Liver (tissue), 9 donors: ENCODE data around the gene TMUB1. TPM values are rescaled to one million over a fixed set of nuclear protein-coding genes. Genes with fewer than 3 reads are reported as not detected.

Experiments
- DNase-seq: peaks from one replicate; pipeline ENCODE4 v3.0.0-alpha.2; 2017; ENCODE audit warnings: low spot score
- H3K27ac ChIP-seq, 2 donors: one replicate each; pipeline ENCODE4 v1.7.0; 2013; ENCODE audit warnings: inconsistent platforms in 2 of 2, low read length in 2 of 2, control low read depth in 1 of 2, low read depth in 1 of 2, mild to moderate bottlenecking in 1 of 2
- H3K27me3 ChIP-seq, 4 donors: one replicate each; pipeline versions ENCODE4 v1.6.1 to v1.7.0; 2013; ENCODE audit warnings: low read length in 3 of 4, inconsistent platforms in 1 of 4, mild to moderate bottlenecking in 1 of 4, moderate library complexity in 1 of 4; ENCODE audit not compliant: control insufficient read depth in 4 of 4, insufficient read depth in 4 of 4
- H3K36me3 ChIP-seq, 4 donors: one replicate each; pipeline versions ENCODE4 v1.6.1 to v1.7.0; 2013; ENCODE audit warnings: low read length in 3 of 4, mild to moderate bottlenecking in 3 of 4, low read depth in 1 of 4, moderate library complexity in 1 of 4; ENCODE audit not compliant: control insufficient read depth in 4 of 4, insufficient read depth in 3 of 4
- H3K4me1 ChIP-seq, 4 donors: one replicate each; pipeline versions ENCODE4 v1.6.1 to v1.7.0; 2013; ENCODE audit warnings: low read length in 3 of 4, mild to moderate bottlenecking in 3 of 4, moderate library complexity in 1 of 4; ENCODE audit not compliant: control insufficient read depth in 4 of 4, insufficient read depth in 4 of 4
- H3K4me3 ChIP-seq, 3 donors: one replicate each; pipeline versions ENCODE4 v1.6.1 to v1.7.0; 2013; ENCODE audit warnings: low read length in 3 of 3, control low read depth in 1 of 3, low read depth in 1 of 3, mild to moderate bottlenecking in 1 of 3
- H3K9ac ChIP-seq, 2 donors: one replicate each; pipeline ENCODE4 v1.7.0; 2013; ENCODE audit warnings: low read length in 2 of 2, mild to moderate bottlenecking in 2 of 2, moderate library complexity in 2 of 2, control low read depth in 1 of 2, low read depth in 1 of 2
- H3K9me3 ChIP-seq, 4 donors: one replicate each; pipeline versions ENCODE4 v1.6.1 to v1.7.0; 2013; ENCODE audit warnings: low read length in 3 of 4; ENCODE audit not compliant: control insufficient read depth in 4 of 4
- EGR1 ChIP-seq, 2 donors: IDR thresholded peaks; 2 replicates each; pipeline ENCODE4 v1.6.1; 2016 to 2018; ENCODE audit warnings: antibody characterized with exemption in 2 of 2, low read depth in 2 of 2
- FOXA1 ChIP-seq: IDR thresholded peaks from 2 replicates; pipeline ENCODE4 v1.6.1; 2016; ENCODE audit warnings: antibody characterized with exemption
- GABPA ChIP-seq, 2 donors: IDR thresholded peaks in 1 of 2; conservative IDR thresholded peaks in 1 of 2; 2 replicates each; pipeline ENCODE4 v1.6.1; 2016; ENCODE audit warnings: antibody characterized with exemption in 2 of 2, mild to moderate bottlenecking in 1 of 2, moderate library complexity in 1 of 2
- HNF4A ChIP-seq, 2 donors: conservative IDR thresholded peaks; 2 replicates each; pipeline ENCODE4 v1.6.1; 2016; ENCODE audit warnings: antibody characterized with exemption in 2 of 2, mild to moderate bottlenecking in 2 of 2
- HNF4G ChIP-seq: IDR thresholded peaks from 2 replicates; pipeline ENCODE4 v1.6.1; 2016; ENCODE audit warnings: antibody characterized with exemption
- JUND ChIP-seq, 2 donors: IDR thresholded peaks; 2 replicates each; pipeline ENCODE4 v1.6.1; 2016; ENCODE audit warnings: antibody characterized with exemption in 2 of 2
- NR2F2 ChIP-seq: IDR thresholded peaks from 2 replicates; pipeline ENCODE4 v1.6.1; 2016; ENCODE audit warnings: antibody characterized with exemption
- RAD21 ChIP-seq, 2 donors: IDR thresholded peaks; 2 replicates each; pipeline ENCODE4 v1.6.1; 2016; ENCODE audit warnings: antibody characterized with exemption in 2 of 2, mild to moderate bottlenecking in 2 of 2
- RXRA ChIP-seq, 2 donors: IDR thresholded peaks; 2 replicates each; pipeline ENCODE4 v1.6.1; 2017 to 2018; ENCODE audit warnings: antibody characterized with exemption in 2 of 2, mild to moderate bottlenecking in 1 of 2
- SP1 ChIP-seq: IDR thresholded peaks from 2 replicates; pipeline ENCODE4 v1.6.1; 2018; ENCODE audit warnings: antibody characterized with exemption, mild to moderate bottlenecking
- TAF1 ChIP-seq: conservative IDR thresholded peaks from 2 replicates; pipeline ENCODE4 v1.6.1; 2016; ENCODE audit warnings: antibody characterized with exemption, mild to moderate bottlenecking
- YY1 ChIP-seq: IDR thresholded peaks from 2 replicates; pipeline ENCODE4 v1.6.1; 2016; ENCODE audit warnings: antibody characterized with exemption, mild to moderate bottlenecking
- WGBS: extraction: QIAGEN DNeasy Blood & Tissue Kit; methylation state at CpG from one replicate; pipeline ENCODE4 v1.1.7; 2013; 5-methylcytosine and 5-hydroxymethylcytosine counted together
- polyA plus RNA-seq, 2 donors: library from polyadenylated mRNA; stranded (reverse) in 1 of 2; unstranded in 1 of 2; fragments of 200-250 nt in 1 of 2; fragments of >200 nt in 1 of 2; fragmentation: Nextera tagmentation in 1 of 2; extraction: Ambion mirVana in 1 of 2; gene quantifications; one replicate each; pipeline versions ENCODE4 v1.2.1 to v1.2.3, GENCODE V29; 2013 to 2015
- total RNA-seq, 2 donors: library from RNA; depleted of rRNA; stranded (reverse); fragments of >200 nt; gene quantifications; one replicate each; pipeline ENCODE4 v1.2.3, GENCODE V29; 2014
- TF ChIP-seq, protein P1 (sequence below): IDR thresholded peaks from 2 replicates; pipeline ENCODE4 v1.6.1; 2016; ENCODE audit warnings: antibody characterized with exemption
- TF ChIP-seq, protein P2 (sequence below): IDR thresholded peaks from 2 replicates; pipeline ENCODE4 v1.6.1; 2016; ENCODE audit warnings: antibody characterized with exemption
- TF ChIP-seq, protein P3 (sequence below): IDR thresholded peaks from 2 replicates; pipeline ENCODE4 v1.6.1; 2016; ENCODE audit warnings: antibody characterized with exemption, mild to moderate bottlenecking
- TF ChIP-seq, protein P4 (sequence below): fragments of 150-350 bp; IDR thresholded peaks from 2 replicates; pipeline ENCODE4 v1.5.1; 2017; ENCODE audit warnings: improper control_type of control experiment, low read depth, low read length; ENCODE audit not compliant: missing input control
- TF ChIP-seq, protein P5 (sequence below): IDR thresholded peaks from 2 replicates; pipeline ENCODE4 v1.6.1; 2016; ENCODE audit warnings: antibody characterized with exemption
- donor health status: healthy.
- donor health status: healthy.
- donor health status: healthy.
- donor health status: healthy.
- donor health status: healthy.

Gene TMUB1
- total and polyA plus RNA-seq, 4 donors: 15.1 to 51.7 (median 30.5) TPM

DNA sequence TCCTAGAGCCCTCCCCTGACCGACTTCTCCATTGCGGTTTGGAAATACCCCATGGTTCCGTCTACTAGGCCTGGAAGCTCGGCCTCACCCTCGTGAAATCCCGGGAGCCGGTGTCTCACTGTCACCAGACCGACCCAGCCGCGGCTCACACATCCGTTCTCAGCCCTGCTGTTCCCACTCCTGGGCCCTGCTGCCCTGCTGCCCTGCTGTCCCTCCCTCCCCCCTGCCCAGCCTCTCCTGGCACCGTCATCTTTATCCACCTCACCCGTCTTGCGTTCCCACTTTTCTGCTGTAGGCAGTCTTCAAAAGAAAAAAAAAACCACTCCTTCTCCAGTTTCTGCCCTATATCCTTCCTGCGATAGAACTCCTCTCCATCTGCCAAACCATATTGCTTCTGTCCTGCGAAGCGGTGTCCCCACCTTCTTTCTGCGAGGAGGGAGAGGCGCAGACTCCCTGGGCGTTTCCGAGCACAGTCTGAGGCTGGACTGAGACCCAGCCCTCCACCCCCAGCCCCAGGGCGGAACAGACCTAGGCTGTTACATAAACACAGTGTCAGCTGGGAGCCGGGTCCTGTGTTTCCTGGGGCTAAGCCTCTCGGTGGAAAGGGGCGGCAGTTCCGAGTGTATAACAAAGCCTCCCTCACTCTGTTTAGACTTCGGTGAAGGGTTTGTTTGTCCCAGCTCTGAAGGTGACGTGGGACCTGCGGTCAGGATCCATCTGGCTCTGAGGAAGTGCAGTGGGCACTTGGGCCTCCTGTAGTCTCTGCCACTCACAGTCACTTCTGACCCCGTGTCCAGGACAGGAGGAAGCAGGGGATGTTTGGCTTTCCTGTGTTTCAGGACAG, 5.8 kb upstream of the TMUB1 start:
- H3K27ac ChIP-seq: peak overlapping the region; percentile 81 to 93
- H3K9ac ChIP-seq: peak overlapping the region in 1 of 2 donors; percentile 23
- peak overlapping the region in 1 of 3 donors; percentile 75 for H3K4me3 ChIP-seq
- no peak for DNase-seq
- WGBS: 29% methylated on average over 30 of the region's 30 CpGs
- TF ChIP-seq NR2F2 (peak; percentile 79), SP1 (peak; percentile 54), GABPA (IDR thresholded peaks at IDR 0.05 in 1 of 2, conservative IDR thresholded peaks at IDR 0.05 in 1 of 2) (no peak), FOXA1 (no peak), HNF4G (no peak), RXRA (IDR thresholded peaks at IDR 0.05) (peak in 1 of 2 donors; percentile 15), TAF1 (no peak)
- TF ChIP-seq, protein P1, sequence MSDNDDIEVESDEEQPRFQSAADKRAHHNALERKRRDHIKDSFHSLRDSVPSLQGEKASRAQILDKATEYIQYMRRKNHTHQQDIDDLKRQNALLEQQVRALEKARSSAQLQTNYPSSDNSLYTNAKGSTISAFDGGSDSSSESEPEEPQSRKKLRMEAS: peak; percentile 21
- TF ChIP-seq, protein P2, sequence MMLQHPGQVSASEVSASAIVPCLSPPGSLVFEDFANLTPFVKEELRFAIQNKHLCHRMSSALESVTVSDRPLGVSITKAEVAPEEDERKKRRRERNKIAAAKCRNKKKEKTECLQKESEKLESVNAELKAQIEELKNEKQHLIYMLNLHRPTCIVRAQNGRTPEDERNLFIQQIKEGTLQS: no peak
- TF ChIP-seq, protein P3, sequence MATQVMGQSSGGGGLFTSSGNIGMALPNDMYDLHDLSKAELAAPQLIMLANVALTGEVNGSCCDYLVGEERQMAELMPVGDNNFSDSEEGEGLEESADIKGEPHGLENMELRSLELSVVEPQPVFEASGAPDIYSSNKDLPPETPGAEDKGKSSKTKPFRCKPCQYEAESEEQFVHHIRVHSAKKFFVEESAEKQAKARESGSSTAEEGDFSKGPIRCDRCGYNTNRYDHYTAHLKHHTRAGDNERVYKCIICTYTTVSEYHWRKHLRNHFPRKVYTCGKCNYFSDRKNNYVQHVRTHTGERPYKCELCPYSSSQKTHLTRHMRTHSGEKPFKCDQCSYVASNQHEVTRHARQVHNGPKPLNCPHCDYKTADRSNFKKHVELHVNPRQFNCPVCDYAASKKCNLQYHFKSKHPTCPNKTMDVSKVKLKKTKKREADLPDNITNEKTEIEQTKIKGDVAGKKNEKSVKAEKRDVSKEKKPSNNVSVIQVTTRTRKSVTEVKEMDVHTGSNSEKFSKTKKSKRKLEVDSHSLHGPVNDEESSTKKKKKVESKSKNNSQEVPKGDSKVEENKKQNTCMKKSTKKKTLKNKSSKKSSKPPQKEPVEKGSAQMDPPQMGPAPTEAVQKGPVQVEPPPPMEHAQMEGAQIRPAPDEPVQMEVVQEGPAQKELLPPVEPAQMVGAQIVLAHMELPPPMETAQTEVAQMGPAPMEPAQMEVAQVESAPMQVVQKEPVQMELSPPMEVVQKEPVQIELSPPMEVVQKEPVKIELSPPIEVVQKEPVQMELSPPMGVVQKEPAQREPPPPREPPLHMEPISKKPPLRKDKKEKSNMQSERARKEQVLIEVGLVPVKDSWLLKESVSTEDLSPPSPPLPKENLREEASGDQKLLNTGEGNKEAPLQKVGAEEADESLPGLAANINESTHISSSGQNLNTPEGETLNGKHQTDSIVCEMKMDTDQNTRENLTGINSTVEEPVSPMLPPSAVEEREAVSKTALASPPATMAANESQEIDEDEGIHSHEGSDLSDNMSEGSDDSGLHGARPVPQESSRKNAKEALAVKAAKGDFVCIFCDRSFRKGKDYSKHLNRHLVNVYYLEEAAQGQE: no peak
- peaks cover 0 to 2% (median 0%) of the 10 kb centered on the region in 4 donors for H3K36me3 ChIP-seq
- H3K4me1 ChIP-seq: peaks cover 10 to 53% (median 38%) of the 10 kb centered on the region in 4 donors
- H3K9me3 ChIP-seq: no peaks in the 10 kb centered on the region
- no peaks in the 10 kb centered on the region for H3K27me3 ChIP-seq

DNA sequence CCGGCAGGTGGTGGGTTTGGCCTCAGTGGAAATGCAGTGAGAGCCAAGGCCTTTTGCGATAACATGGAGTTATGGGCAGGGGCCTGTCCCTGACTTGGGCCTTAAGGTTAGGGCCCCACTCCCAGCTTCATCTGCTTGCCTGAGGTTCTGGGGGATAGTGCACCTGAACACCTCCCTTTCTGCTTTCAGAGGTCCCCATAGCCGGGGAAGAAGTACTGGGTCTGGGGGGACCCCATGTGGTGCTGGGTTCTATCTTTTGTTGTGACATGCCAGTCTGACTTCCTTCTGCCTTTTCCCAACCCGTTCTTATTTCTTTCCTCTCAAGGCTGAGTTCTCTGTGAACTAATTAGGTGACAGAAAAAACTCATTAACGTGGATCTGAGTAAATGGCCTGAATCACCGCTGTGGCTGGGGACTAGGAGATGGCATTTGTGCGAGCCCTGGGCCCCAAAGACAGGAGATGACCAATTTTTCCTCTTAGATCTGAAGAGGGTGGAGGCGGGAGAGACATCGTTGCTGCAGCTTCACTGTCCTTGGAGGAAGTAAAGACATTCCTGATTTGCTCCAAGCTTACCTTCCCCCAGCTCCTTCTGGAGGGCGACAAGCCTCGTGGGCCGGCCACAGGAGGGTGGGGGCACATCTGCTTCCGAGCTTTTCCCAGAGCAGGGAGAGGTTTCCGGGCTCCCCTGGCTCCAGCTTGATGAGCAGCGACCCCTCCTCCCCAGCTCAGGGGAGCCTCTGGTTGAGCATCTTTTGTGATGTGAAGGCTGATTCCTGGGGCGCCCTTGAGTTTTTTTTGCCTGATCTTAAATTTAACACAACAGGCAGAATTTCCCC, 4.9 kb upstream of the TMUB1 start:
- H3K36me3 ChIP-seq: no peaks in the 10 kb centered on the region
- H3K9ac ChIP-seq: peak overlapping the region; percentile 64 to 79
- peak overlapping the region; percentile 75 to 91 (median 83) for H3K4me3 ChIP-seq
- no peak for DNase-seq
- no peaks in the 10 kb centered on the region for H3K9me3 ChIP-seq
- H3K27ac ChIP-seq: peak overlapping the region; percentile 81 to 93
- TF ChIP-seq, protein P1: no peak
- TF ChIP-seq GABPA (IDR thresholded peaks at IDR 0.05 in 1 of 2, conservative IDR thresholded peaks at IDR 0.05 in 1 of 2) (no peak), TAF1 (no peak), YY1 (no peak), HNF4G (no peak), EGR1 (IDR thresholded peaks at IDR 0.05; ENCODE audit: low read depth in 2 of 2) (no peak), RAD21 (IDR thresholded peaks at IDR 0.05) (no peak), RXRA (IDR thresholded peaks at IDR 0.05) (no peak), FOXA1 (no peak), HNF4A (conservative IDR thresholded peaks at IDR 0.05) (no peak), JUND (IDR thresholded peaks at IDR 0.05) (no peak), SP1 (no peak)
- TF ChIP-seq, protein P4, sequence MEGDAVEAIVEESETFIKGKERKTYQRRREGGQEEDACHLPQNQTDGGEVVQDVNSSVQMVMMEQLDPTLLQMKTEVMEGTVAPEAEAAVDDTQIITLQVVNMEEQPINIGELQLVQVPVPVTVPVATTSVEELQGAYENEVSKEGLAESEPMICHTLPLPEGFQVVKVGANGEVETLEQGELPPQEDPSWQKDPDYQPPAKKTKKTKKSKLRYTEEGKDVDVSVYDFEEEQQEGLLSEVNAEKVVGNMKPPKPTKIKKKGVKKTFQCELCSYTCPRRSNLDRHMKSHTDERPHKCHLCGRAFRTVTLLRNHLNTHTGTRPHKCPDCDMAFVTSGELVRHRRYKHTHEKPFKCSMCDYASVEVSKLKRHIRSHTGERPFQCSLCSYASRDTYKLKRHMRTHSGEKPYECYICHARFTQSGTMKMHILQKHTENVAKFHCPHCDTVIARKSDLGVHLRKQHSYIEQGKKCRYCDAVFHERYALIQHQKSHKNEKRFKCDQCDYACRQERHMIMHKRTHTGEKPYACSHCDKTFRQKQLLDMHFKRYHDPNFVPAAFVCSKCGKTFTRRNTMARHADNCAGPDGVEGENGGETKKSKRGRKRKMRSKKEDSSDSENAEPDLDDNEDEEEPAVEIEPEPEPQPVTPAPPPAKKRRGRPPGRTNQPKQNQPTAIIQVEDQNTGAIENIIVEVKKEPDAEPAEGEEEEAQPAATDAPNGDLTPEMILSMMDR: no peak
- TF ChIP-seq, protein P2: no peak
- TF ChIP-seq, protein P5, sequence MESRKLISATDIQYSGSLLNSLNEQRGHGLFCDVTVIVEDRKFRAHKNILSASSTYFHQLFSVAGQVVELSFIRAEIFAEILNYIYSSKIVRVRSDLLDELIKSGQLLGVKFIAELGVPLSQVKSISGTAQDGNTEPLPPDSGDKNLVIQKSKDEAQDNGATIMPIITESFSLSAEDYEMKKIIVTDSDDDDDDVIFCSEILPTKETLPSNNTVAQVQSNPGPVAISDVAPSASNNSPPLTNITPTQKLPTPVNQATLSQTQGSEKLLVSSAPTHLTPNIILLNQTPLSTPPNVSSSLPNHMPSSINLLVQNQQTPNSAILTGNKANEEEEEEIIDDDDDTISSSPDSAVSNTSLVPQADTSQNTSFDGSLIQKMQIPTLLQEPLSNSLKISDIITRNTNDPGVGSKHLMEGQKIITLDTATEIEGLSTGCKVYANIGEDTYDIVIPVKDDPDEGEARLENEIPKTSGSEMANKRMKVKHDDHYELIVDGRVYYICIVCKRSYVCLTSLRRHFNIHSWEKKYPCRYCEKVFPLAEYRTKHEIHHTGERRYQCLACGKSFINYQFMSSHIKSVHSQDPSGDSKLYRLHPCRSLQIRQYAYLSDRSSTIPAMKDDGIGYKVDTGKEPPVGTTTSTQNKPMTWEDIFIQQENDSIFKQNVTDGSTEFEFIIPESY: no peak
- WGBS: 45% methylated on average over 16 of the region's 16 CpGs
- H3K27me3 ChIP-seq: no peaks in the 10 kb centered on the region
- peaks cover 14 to 60% (median 44%) of the 10 kb centered on the region in 4 donors for H3K4me1 ChIP-seq
